ENCODE data around the gene PDSS2. TPM values are rescaled to one million over a fixed set of nuclear protein-coding genes. Genes with fewer than 3 reads are reported as not detected.

PDSS2 gene
- total and polyA plus RNA-seq, 9 of the 15 experiments (the other 6 are each of a cell fraction or from before 2014, with no cell fraction given) = 5.8 to 21.1 (median 12.0) TPM

- no peak for TF ChIP-seq ZNF764 (CRISPR knock-in tag; IDR thresholded peaks at IDR 0.05; ENCODE audit: low read depth)
- TF ChIP-seq SAP30 (IDR thresholded peaks at IDR 0.05; ENCODE audit: borderline replicate concordance, insufficient read depth, low read depth, low read length, poor library complexity, severe bottlenecking) = peak; percentile 63
- TF ChIP-seq AFF1 (IDR thresholded peaks at IDR 0.05; ENCODE audit: low read depth in 1 of 2, partially characterized antibody in 2 of 2) = peak in 1 of 2 experiments; percentile 17
- no peak for TF ChIP-seq TEAD4 (IDR thresholded peaks at IDR 0.05; ENCODE audit: low read length)
- TF ChIP-seq TEAD4 (CRISPR knock-in tag; IDR thresholded peaks at IDR 0.05; ENCODE audit: borderline replicate concordance) = 0 out of 2 replicates have a peak, but pooled peaks have one; percentile 1
- TF ChIP-seq ETV1 (tag; conservative IDR thresholded peaks at IDR 0.05; ENCODE audit: low read depth) = no peak
- peak; percentile 46; the same call in 1 of the 2 replicates for TF ChIP-seq ETV5 (CRISPR knock-in tag; IDR thresholded peaks at IDR 0.05; ENCODE audit: low read depth)
- TF ChIP-seq FOXK2 (conservative IDR thresholded peaks at IDR 0.05 in 1 of 2, IDR thresholded peaks at IDR 0.05 in 1 of 2; ENCODE audit: low read depth in 2 of 2) = peak in 1 of 2 experiments; percentile 30; a peak in 1 of 4 replicates
- 0 out of 2 replicates have a peak, but pooled peaks have one; percentile 12 for TF ChIP-seq SMARCC2 (IDR thresholded peaks at IDR 0.05; ENCODE audit: low read depth)
- peak; percentile 65; the same call in 1 of the 2 replicates for TF ChIP-seq ZNF511 (CRISPR knock-in tag; IDR thresholded peaks at IDR 0.05)
- TF ChIP-seq SMARCE1 (IDR thresholded peaks at IDR 0.05) = peak; percentile 35; the same call in 1 of the 2 replicates
- TF ChIP-seq MTA1 (IDR thresholded peaks at IDR 0.05; ENCODE audit: borderline replicate concordance) = 0 out of 2 replicates have a peak, but pooled peaks have one; percentile 32
- TF ChIP-seq TRIM28 (IDR thresholded peaks at IDR 0.05) = 0 out of 2 replicates have a peak, but pooled peaks have one; percentile 22
- no peak for TF ChIP-seq ZSCAN29 (IDR thresholded peaks at IDR 0.05)
- no peak for TF ChIP-seq KLF1 (tag; IDR thresholded peaks at IDR 0.05)
- no peak for TF ChIP-seq KHSRP (IDR thresholded peaks at IDR 0.05)
- 0 out of 2 replicates have a peak, but pooled peaks have one; percentile 60 for TF ChIP-seq SREBF2 (CRISPR knock-in tag; IDR thresholded peaks at IDR 0.05)
These were observed 587 bp downstream of the PDSS2 start (continued) for GRCh38 chr6:107458672-107459282.
